22Rv1 (cell line): ENCODE measurements around the gene GDF9.

Experiments used
- ZFX ChIP-seq: fragments of 450-650 bp; IDR thresholded peaks from 2 replicates; pipeline ENCODE4 v1.6.1; 2017; ENCODE audit warnings: antibody characterized with exemption, borderline replicate concordance
- TF ChIP-seq, protein P1 (sequence below): fragments of 450-650 bp; IDR thresholded peaks from 2 replicates; pipeline ENCODE4 v1.5.1; 2017; ENCODE audit warnings: mild to moderate bottlenecking

DNA sequence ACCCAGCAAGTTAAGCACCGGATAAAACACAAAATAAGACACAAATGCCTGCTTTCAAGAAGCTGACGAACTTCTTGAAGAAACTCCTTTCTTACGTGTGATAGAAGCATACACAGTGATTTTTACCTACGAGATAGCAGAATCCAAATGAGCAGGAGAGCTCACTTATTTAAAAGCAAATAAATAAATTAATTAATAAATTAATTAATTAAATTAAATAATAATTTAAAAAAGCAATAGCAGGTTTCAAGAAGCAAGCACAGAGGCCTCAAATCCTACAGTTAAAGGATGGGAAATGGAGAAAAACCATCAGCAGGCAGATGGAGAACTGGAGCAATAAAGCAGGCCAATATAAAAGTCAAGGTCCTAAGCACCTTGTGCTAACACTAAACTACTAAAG lies 24.5 kb upstream of the GDF9 start:
- TF ChIP-seq, protein P1, sequence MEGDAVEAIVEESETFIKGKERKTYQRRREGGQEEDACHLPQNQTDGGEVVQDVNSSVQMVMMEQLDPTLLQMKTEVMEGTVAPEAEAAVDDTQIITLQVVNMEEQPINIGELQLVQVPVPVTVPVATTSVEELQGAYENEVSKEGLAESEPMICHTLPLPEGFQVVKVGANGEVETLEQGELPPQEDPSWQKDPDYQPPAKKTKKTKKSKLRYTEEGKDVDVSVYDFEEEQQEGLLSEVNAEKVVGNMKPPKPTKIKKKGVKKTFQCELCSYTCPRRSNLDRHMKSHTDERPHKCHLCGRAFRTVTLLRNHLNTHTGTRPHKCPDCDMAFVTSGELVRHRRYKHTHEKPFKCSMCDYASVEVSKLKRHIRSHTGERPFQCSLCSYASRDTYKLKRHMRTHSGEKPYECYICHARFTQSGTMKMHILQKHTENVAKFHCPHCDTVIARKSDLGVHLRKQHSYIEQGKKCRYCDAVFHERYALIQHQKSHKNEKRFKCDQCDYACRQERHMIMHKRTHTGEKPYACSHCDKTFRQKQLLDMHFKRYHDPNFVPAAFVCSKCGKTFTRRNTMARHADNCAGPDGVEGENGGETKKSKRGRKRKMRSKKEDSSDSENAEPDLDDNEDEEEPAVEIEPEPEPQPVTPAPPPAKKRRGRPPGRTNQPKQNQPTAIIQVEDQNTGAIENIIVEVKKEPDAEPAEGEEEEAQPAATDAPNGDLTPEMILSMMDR, result no peak
- no peak for TF ChIP-seq ZFX
